ENCODE data around the gene C20orf96.

GRCh38 chr20:329851-330232, 39.3 kb upstream of the C20orf96 start:
- TF ChIP-seq POLR2A (IDR thresholded peaks at IDR 0.05; ENCODE audit: low read depth, low read length) = no peak
- TF ChIP-seq POLR2AphosphoS5 (IDR thresholded peaks at IDR 0.05; ENCODE audit: low read depth, low read length) = no peak
